ENCODE results near the gene MKRN2.
"Not testable (repeated sequence)": the region's sequence is repeated elsewhere in the genome, so short reads cannot be mapped to it uniquely, and the experiment has no call there.

MKRN2 gene

GRCh38 chr3:12591456-12591855 lies 34.6 kb downstream of the MKRN2 start:
- no peak for DNase-seq

GRCh38 chr3:12591997-12592715 lies 35.3 kb downstream of the MKRN2 start:
- no peak for DNase-seq

- DNase-seq: no peak
These were observed 36.6 kb downstream of the MKRN2 start for GRCh38 chr3:12593473-12593872.

GRCh38 chr3:12598890-12599289 lies 42.0 kb downstream of the MKRN2 start:
- DNase-seq: no peak

GRCh38 chr3:12601072-12601471 lies 44.2 kb downstream of the MKRN2 start:
- DNase-seq: no peak

GRCh38 chr3:12603969-12604368 lies 47.1 kb downstream of the MKRN2 start:
- no peak for DNase-seq

GRCh38 chr3:12608376-12608775 lies 51.5 kb downstream of the MKRN2 start:
- DNase-seq: no peak

GRCh38 chr3:12611117-12611516 lies 54.2 kb downstream of the MKRN2 start:
- no peak for DNase-seq

- no peak for DNase-seq
These were observed 55.8 kb downstream of the MKRN2 start for GRCh38 chr3:12612514-12613226.

- DNase-seq: no peak
These were observed 56.4 kb downstream of the MKRN2 start for GRCh38 chr3:12613250-12613649.

GRCh38 chr3:12615266-12615665 lies 58.4 kb downstream of the MKRN2 start:
- DNase-seq: no peak

GRCh38 chr3:12618426-12618825 lies 61.5 kb downstream of the MKRN2 start:
- no peak for DNase-seq

- no peak for DNase-seq
These were observed 63.4 kb downstream of the MKRN2 start for GRCh38 chr3:12620305-12620704.

GRCh38 chr3:12620729-12621128 lies 63.8 kb downstream of the MKRN2 start:
- DNase-seq: no peak

- no peak for DNase-seq
These were observed 65.4 kb downstream of the MKRN2 start for GRCh38 chr3:12622335-12622734.

GRCh38 chr3:12624056-12624455 lies 67.2 kb downstream of the MKRN2 start:
- no peak for DNase-seq

- DNase-seq: not testable (repeated sequence)
These were observed 68.1 kb downstream of the MKRN2 start for GRCh38 chr3:12624964-12625363.

GRCh38 chr3:12627370-12627769 lies 70.5 kb downstream of the MKRN2 start:
- DNase-seq: no peak

- DNase-seq: no peak
These were observed 71.9 kb downstream of the MKRN2 start for GRCh38 chr3:12628813-12629212.

- no peak for DNase-seq
These were observed 72.7 kb downstream of the MKRN2 start for GRCh38 chr3:12629560-12629959.

- DNase-seq: no peak
These were observed 73.4 kb downstream of the MKRN2 start for GRCh38 chr3:12630292-12630691.

GRCh38 chr3:12630843-12631242 lies 74.0 kb downstream of the MKRN2 start:
- not testable (repeated sequence) for DNase-seq

- DNase-seq: no peak
These were observed 75.6 kb downstream of the MKRN2 start for GRCh38 chr3:12632523-12632922.

- DNase-seq: no peak
These were observed 76.2 kb downstream of the MKRN2 start for GRCh38 chr3:12633108-12633507.

Data from NCI-H187 treated with DMSO at 0.1 percent for 48 hours (cell line).